Measurements from ENCODE around the gene MRTFA.

Gene MRTFA

GRCh38 chr22:40450616-40451015 lies 185.9 kb downstream of the MRTFA start:
- no peak for DNase-seq

- DNase-seq = no peak
Observed at GRCh38 chr22:40449676-40450035, 186.9 kb downstream of the MRTFA start.

DNA sequence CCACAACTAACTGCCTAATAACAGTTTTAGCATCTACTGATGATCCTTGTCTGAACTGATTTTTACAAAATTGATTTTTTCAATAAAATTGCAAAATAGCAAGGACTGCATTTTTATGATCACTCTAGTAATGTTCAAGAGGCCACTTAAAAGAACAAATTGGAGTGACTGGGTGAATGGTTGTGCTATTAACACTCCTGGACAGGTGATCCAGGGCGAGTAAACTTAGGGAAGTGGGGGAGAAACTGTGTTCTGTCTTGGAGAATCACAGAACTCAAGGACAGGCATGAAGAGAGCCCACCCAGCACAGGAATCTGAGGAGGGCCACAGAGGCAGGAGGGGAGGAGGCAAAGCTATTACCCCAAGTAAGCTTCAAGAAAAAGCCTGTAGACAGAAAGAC lies 190.3 kb downstream of the MRTFA start:
- DNase-seq = no peak

- DNase-seq = no peak
Observed at GRCh38 chr22:40444178-40444831, 192.2 kb downstream of the MRTFA start.

- no peak for DNase-seq
Observed at GRCh38 chr22:40443732-40444131, 192.8 kb downstream of the MRTFA start.

- DNase-seq = no peak
Observed at GRCh38 chr22:40441761-40442390, 194.6 kb downstream of the MRTFA start.

DNA sequence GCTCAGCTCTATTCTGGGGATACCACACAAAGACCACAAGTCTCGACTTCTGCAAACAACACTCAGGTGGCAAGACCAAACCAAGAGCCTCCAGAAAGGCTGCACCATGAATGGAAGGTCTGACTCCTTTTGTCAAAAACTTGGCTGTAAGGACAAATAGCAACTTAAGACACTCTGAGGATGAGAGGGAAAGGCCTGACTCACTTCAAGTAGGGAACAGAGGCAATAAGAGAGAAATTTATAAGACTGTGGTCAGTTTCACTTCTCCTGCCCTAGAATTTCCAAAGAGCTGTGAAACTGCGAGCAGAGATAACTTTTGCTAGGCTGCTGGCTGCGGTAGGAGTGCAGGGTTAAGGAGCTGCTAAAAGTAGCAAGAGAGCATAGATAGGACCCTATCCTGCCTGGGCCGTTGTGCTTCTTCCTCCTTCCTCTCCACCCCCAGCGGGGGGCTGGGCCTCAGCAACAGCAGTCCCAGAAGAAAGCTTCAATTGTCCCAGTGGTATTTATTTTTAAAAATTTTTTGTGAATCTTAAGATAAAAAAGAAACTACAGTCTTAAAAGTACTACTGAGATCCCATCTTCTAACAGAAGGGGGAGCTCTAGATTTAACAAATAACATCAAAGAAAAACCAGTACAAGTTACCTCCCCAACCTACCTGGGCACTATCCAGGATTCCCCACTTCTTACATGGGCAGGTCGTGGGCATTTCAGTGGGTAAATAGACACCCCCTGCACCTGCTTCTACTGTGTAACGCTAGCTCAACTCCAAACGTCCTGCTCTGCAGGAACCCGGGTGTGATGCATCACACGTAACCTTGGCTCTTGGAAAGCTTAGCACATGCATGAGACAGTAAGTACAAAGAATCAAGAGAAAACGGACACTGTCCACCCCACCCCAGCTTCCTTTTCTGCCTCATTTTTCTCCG lies 199.8 kb downstream of the MRTFA start:
- peak; percentile 84 for DNase-seq

DNA sequence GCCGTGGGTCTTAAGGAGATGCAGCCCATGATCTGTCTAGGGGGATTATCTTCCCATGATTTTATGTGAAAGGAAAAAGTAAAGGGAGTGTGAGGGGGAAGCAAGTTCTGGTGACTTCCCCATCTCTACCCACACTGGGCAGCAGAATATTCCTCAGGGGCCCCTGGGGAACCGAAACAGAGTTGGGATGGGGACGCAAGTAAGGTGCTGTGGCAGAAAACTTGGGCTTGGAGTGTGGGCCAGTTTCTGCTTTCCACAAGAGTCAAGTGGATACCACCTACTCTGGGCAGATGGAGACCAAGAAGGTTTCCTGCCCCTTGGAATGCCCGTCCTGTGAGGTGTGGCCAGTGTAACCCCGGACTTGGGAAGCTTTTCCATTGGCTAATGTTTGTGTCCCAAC lies 201.8 kb downstream of the MRTFA start:
- no peak for DNase-seq

- DNase-seq = no peak
Observed at GRCh38 chr22:40434106-40434505, 202.4 kb downstream of the MRTFA start.

DNA sequence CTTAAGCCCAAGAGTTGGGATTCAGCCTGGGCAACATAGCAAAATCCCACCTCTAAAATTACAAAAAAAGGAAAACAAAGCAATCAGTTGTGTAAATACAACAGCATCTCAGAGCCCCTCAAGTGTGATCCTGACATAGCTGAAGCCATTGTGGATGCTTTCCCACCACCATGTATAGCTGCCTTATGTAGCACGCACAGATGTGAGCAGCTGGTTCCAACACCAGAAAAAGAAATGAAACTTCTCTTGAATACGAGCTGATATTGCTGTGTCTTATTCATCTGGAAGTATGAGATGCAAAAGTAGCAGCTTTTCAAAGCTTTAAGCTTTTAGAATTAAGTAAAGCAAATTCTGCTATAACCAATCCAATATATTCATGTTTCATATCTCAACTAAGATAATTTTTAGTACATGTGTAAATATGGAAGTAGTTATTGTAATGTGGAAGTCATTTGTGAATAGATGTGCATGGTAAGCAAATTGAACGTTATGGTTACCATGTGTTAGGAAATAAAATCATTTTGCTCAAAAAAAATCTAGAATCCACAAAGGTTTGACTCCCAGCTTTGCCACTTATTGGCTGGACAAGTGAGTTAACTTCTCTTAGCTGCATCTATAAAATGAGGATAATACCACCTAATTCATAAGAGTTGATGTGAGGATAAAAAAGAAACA lies 203.0 kb downstream of the MRTFA start:
- no peak for DNase-seq

DNA sequence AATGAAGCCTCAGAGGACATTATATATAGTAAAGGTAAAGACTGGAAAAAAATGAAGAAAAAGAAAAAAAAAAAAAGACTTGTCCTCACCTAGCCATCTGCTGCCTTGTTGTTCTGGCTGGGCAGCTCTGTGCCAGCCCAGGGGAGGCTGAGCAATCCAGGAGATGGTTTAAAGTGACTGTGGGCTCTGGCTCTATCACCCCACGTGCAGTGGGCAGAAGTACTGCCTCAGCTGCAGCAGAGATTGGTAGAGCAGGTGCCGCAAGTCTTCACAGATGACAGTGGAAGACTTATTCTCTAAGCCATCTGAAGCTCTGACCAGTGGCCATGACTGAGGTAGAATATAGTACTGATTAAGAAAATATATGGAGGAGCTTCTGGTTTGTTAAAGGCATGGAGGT lies 203.9 kb downstream of the MRTFA start:
- no peak for DNase-seq

GRCh38 chr22:40432157-40432556 lies 204.4 kb downstream of the MRTFA start:
- DNase-seq = no peak

DNA sequence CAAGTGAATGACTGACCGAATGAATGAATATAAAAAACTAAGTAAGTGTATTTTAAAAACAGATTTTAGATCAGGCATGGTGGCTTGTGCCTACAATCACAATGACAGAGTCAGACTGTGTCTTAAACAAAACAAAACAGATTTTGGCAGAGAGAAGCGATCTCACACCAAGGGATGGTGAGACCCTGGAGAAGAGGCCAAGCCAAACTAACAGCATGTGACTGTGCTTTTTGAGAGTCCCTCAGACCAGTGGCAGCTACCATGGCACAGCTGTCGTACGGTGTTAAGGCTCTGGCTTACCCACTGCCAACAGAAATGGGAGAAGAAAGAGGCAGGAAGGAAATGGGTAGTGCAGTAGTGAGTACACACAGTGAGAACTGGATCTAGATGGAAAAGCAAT lies 205.5 kb downstream of the MRTFA start:
- DNase-seq = no peak

DNA sequence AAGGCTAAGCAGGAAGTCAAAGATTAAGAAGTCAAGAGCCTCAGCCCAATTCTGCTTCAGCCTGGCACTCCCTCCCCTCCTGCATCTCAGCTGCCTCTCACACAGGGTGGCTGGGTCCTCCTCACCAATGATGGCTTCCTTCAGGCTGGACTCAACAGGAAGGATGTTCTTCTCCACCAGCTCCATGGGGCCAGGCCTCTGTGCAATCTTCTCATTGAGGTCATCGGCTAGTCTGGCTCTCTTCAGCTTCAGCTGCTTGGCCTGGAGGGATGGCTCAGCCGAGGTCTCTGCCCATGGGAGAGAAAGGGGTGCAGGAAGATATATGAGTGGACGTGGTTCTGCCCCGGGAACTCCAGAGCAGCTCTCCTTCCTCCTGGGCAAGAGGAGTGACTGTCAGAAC lies 207.0 kb downstream of the MRTFA start:
- DNase-seq = no peak

GRCh38 chr22:40428796-40429195 lies 207.7 kb downstream of the MRTFA start:
- DNase-seq = no peak

DNA sequence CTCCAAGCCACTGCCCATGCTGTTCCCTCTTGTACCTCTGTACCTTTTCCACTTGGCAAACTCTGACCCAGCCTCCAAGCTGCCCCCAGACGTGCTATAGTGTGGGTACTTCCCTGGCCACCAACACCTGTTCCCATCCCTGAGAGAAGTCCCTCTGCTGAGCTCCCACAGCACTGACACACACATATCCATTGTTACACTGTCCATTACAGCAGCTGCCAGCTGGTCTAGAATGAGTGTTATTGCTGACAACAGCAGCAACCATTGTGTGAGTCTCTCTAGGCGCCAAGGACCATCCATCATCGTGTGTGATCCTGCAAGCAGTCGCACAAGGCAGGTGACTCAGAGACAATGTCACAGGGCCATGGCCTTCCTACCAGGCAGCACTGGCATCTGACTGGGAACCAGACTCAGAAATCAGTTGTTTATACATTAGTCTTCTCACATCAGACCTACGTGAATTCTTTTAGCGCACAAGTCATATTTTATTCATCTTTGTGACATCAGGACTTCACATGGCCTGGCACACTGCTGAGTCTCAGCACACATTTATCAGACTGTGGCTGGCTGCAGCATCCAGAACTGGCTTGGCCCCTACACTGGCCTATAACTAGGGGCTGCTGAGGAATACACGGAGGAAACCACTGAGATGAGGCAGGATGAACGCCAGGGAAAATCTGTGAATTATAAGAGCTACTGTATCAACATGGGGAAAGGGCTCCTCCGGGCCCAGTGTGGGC lies 209.8 kb downstream of the MRTFA start:
- DNase-seq = no peak

- no peak for DNase-seq
Observed at GRCh38 chr22:40425082-40425481, 211.4 kb downstream of the MRTFA start.

DNA sequence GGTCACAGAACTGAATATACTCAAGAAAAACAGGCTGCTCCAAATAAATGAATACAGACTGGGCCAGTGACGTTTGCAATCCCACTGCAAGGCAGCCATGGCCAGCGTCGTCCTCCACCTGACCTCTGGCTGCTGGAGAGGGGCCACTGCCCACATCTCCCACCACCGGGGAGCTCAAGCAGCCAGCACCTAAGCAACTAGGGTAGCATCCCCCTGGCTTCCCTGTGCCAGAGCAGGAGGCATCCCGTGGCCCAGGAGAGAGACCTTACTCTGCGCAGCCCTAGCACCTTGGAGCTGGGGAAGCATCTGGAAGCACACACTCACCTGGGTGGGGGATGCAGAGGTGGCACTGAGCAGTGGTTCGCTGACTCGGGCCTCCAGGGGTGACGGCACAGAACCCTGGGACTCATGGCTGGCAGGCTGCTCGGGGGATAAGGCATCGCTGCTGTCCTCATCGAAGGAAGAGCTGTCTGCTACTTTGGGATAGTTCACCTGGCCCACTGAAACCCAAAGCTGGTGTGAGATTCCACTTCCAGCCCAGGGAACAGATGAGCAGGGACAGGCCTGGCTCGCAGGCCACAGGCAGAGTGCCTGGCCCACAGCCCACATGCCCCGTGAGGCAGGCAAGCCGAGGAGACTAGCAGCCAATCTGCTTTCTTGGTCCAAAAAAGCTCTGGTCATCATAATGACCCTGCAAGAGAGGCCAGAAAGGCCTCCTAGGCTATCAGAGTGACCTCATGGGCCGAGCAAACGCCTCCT lies 212.5 kb downstream of the MRTFA start:
- no peak for DNase-seq

- DNase-seq = no peak
Observed at GRCh38 chr22:40423310-40423688, 213.2 kb downstream of the MRTFA start.

GRCh38 chr22:40422558-40423309 lies 213.8 kb downstream of the MRTFA start:
- no peak for DNase-seq

DNA sequence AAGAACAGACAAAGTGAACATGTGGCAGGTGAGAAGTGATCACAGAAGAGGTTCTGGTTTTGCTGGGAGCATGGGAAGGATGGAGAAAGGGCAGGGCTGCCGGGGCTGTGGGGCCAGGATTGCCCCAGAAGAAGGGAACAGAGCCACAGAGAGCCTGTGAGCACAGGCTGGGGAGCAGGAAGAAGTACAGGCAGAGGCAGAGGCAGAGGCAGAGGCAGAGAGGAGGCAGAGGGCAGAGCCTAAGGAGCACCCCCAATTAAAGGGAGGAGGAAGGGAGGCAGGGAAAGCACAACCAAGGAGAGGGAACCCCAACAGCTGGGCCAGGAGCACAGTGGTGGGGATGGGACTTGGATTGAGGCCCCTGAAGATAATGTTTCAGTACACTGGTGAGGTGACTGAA lies 214.6 kb downstream of the MRTFA start:
- no peak for DNase-seq

DNA sequence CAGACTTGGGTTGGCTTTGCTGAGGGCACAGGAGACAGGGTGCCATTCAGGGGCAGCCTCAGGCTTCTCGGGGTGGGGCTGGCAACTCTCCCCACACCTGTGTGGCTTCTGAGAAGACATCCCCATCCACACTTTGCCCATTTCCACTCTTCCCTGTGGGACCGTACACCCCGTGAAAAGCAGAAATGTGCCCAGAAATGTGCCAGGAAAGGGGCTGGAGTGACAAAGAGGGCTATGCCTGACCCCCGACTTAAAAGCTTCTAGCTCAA lies 215.5 kb downstream of the MRTFA start:
- DNase-seq = no peak
